Measurements from ENCODE around the gene HOXD8. TPM values are rescaled to one million over a fixed set of nuclear protein-coding genes. Genes with fewer than 3 reads are reported as not detected.

Gene HOXD8
- total and polyA plus RNA-seq, 2 of the 8 experiments (the other 6 are each of a cell fraction or from before 2014, with no cell fraction given): not detected

- TF ChIP-seq YY1 (IDR thresholded peaks at IDR 0.05; ENCODE audit: low read depth, low read length) (no peak), CTBP2 (IDR thresholded peaks at IDR 0.05; ENCODE audit: borderline replicate concordance, insufficient read depth, insufficient read length, low read length) (peak; percentile 27), RNF2 (IDR thresholded peaks at IDR 0.05; ENCODE audit: borderline replicate concordance, low read depth, low read length, missing control alignments, poor library complexity, severe bottlenecking) (peak; percentile 98), E2F6 (IDR thresholded peaks at IDR 0.05) (no peak), SIX5 (IDR thresholded peaks at IDR 0.05; ENCODE audit: low read depth, low read length) (no peak), RFX5 (IDR thresholded peaks at IDR 0.05; ENCODE audit: borderline replicate concordance, low read depth, low read length) (no peak), USF2 (IDR thresholded peaks at IDR 0.05; ENCODE audit: low read length) (no peak), POU5F1 (IDR thresholded peaks at IDR 0.05; ENCODE audit: low read depth, low read length) (no peak), TCF12 (IDR thresholded peaks at IDR 0.05; ENCODE audit: low read depth, low read length) (no peak), SUZ12 (IDR thresholded peaks at IDR 0.05; ENCODE audit: low read length) (peak; percentile 94), FOSL1 (IDR thresholded peaks at IDR 0.05; ENCODE audit: insufficient read depth, low read depth, low read length) (no peak), EGR1 (IDR thresholded peaks at IDR 0.05; ENCODE audit: borderline replicate concordance, low read depth, low read length) (no peak)
Observed at GRCh38 chr2:176085120-176085788, 44.3 kb upstream of the HOXD8 start (continued).
